Stomach (tissue), 4 donors: ENCODE data around the gene OR4M1.

Source experiments
- CTCF ChIP-seq, 7 experiments: fragments of 450-650 bp in 4 of 7; fragments of 200-600 bp in 3 of 7; sonication (generic) in 3 of 7; IDR thresholded peaks; one replicate each; pipeline ENCODE4 v1.5.1; 2016 to 2019; ENCODE audit warnings: antibody characterized with exemption in 7 of 7, control low read depth in 2 of 7, mild to moderate bottlenecking in 1 of 7
- EP300 ChIP-seq: sonication (generic); formaldehyde crosslinking; IDR thresholded peaks from one replicate; pipeline ENCODE4 v1.6.1; 2017; ENCODE audit warnings: antibody characterized with exemption

- no peak for TF ChIP-seq CTCF (IDR thresholded peaks at IDR 0.05)
- no peak for TF ChIP-seq EP300
Observed at GRCh38 chr14:19828314-19828713, 55.0 kb downstream of the OR4M1 start.
